A549 treated with AZD9567 at 1 μM for 4 hours (cell line): Measurements from ENCODE around the gene PSMG3. TPM values are rescaled to one million over a fixed set of nuclear protein-coding genes. Genes with fewer than 3 reads are reported as not detected.

Experiments
- total RNA-seq: library from RNA; stranded (reverse); fragments of 200-300 nt; extraction: Qiagen RNA extraction; gene quantifications from 5 replicates; pipeline ENCODE4 v1.2.3, GENCODE V29; 2022; ENCODE audit not compliant: insufficient read depth

Gene PSMG3, protein sequence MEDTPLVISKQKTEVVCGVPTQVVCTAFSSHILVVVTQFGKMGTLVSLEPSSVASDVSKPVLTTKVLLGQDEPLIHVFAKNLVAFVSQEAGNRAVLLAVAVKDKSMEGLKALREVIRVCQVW
- 45.3 to 96.7 TPM (median 91.3 TPM) in 5 replicates for total RNA-seq

DNA sequence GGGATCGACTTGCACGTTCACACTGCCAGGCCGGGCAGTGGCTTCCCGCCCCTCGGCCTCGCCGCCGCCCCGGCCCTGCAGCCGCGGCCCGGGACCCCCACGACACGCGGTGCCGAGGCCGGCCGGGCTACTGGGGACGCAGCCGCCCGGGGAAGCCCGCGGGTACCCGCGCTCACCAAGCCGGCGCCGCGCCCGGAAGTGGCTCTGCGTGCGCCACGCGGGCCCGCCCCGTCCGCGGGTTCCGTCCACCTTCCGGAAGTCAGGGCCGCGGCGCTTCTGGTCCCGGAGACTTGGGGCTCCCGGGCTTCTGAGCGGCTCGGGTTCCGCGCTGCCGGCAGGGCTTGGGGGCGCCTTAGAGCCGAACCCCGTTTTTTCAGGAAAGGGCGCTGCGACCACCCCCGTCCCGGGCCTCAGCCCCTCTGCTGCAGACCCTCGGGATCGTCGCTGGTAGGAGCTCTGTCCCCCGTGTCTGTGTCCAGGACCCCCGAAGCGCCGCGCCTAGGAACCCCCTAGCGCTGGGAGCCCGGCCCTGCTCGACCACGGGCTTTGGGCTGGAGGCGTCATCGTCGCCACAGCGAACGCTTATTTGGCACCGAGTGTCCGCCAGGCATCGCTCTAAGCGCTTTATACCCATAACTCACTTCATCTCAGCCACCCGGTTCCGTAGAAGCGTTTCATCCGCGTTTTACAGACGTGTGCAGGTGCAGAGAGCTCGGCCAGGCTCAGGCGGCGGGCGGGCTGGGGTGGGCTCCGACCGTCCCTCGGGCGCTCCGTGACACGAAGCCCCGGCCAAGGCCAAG lies at the start of gene PSMG3:
TSS of gene PSMG3 (minus strand) at position 200 of the 800 bp plus-strand sequence. CDS start 693 bp downstream, outside the sequence.

GRCh38 chr7:1555813-1556543 lies 13.9 kb downstream of the PSMG3 start, which contains the start of gene TMEM184A:
TMEM184A (minus strand) TSS chr7:1556205; CDS start chr7:1555484, 721 bp downstream.

Other genes with a start within 250 kb of the PSMG3 start
- gene MICALL2, start 110.6 kb downstream of the PSMG3 start, total RNA-seq: 20.5 to 33.2 TPM (median 31.2 TPM) in 5 replicates
- gene INTS1, start 65.6 kb downstream of the PSMG3 start, total RNA-seq: 53.5 to 61.1 TPM (median 58.0 TPM) in 5 replicates
- 29.6 to 76.3 TPM (median 61.9 TPM) in 5 replicates for gene MAFK, start 39.3 kb downstream of the PSMG3 start, total RNA-seq
- gene TMEM184A, start 13.8 kb downstream of the PSMG3 start, total RNA-seq: 5.8 to 8.4 TPM (median 8.3 TPM) in 5 replicates
- gene ELFN1, start 100.2 kb upstream of the PSMG3 start, total RNA-seq: 0.30 to 0.38 TPM (median 0.31 TPM) in 4 of 5 replicates, not detected in the other